Activated gamma-delta T cell (primary cell): Measurements from ENCODE around the gene PIGX.

Experiments used
- DNase-seq: peaks from one replicate; lab custom pipeline; 2025; lab: John Stamatoyannopoulos, UW
- total RNA-seq, 2 donors: gene quantifications; one replicate each; lab custom pipeline; 2026; lab: John Stamatoyannopoulos, UW

Gene PIGX
- 35.7 to 53.5 reads per million in 2 donors for total RNA-seq

GRCh38 chr3:196711838-196712513, at the start of gene PIGX, which contains the start of gene CEP19:
PIGX (plus strand) TSS chr3:196712377.
CEP19 (minus strand) TSS chr3:196712250; CDS start chr3:196708657, 3,593 bp downstream.
- peak; percentile 89 for DNase-seq

- DNase-seq: no peak
These were observed 49.2 kb upstream of the PIGX start for GRCh38 chr3:196662711-196663571.

GRCh38 chr3:196666001-196666867, 45.9 kb upstream of the PIGX start:
- no peak for DNase-seq

GRCh38 chr3:196667056-196667825, 44.9 kb upstream of the PIGX start:
- DNase-seq: no peak

GRCh38 chr3:196670339-196670738, 41.8 kb upstream of the PIGX start:
- DNase-seq: no peak

- no peak for DNase-seq
These were observed 38.5 kb upstream of the PIGX start for GRCh38 chr3:196673632-196674031.

- no peak for DNase-seq
These were observed 34.8 kb upstream of the PIGX start for GRCh38 chr3:196677353-196677752.

GRCh38 chr3:196677931-196678330, 34.2 kb upstream of the PIGX start:
- DNase-seq: no peak

GRCh38 chr3:196684548-196685407, 27.4 kb upstream of the PIGX start:
- no peak for DNase-seq

GRCh38 chr3:196686436-196686835, 25.7 kb upstream of the PIGX start:
- no peak for DNase-seq

- no peak for DNase-seq
These were observed 23.8 kb upstream of the PIGX start for GRCh38 chr3:196688349-196688748.

- DNase-seq: no peak
These were observed 22.1 kb upstream of the PIGX start for GRCh38 chr3:196689941-196690660.

GRCh38 chr3:196691386-196691785, 20.8 kb upstream of the PIGX start:
- DNase-seq: no peak

- DNase-seq: no peak
These were observed 18.0 kb upstream of the PIGX start for GRCh38 chr3:196694202-196694638.

GRCh38 chr3:196694941-196695848, 17.0 kb upstream of the PIGX start:
- no peak for DNase-seq

- DNase-seq: no peak
These were observed 16.3 kb upstream of the PIGX start for GRCh38 chr3:196695849-196696226.

GRCh38 chr3:196697270-196697669, 14.9 kb upstream of the PIGX start:
- DNase-seq: no peak

- DNase-seq: no peak
These were observed 12.4 kb upstream of the PIGX start for GRCh38 chr3:196699749-196700148.

GRCh38 chr3:196700801-196701200, 11.4 kb upstream of the PIGX start:
- no peak for DNase-seq
